HCT116 (cell line): ENCODE results near the gene DMBT1. TPM values are rescaled to one million over a fixed set of nuclear protein-coding genes. Genes with fewer than 3 reads are reported as not detected.

ENCODE experiments used
- ATAC-seq: fragments of 200-7000 bp; cut with Tn5 transposase; 2 replicates; pipeline ENCODE4 v1.9.1; 2020; ENCODE audit warnings: mild to moderate bottlenecking, moderate library complexity
- BruUV-seq: library from RNA; stranded (reverse); fragments of 400-500 nt; replicated peaks from 2 replicates; lab custom pipeline; 2021; lab: Mats Ljungman, UMichigan
- CTCF ChIA-PET: fragments of 300-600 bp; sonication (Branson Sonifier 250); formaldehyde crosslinking; loops from one replicate; lab custom pipeline; 2021; ENCODE audit warnings: antibody characterized with exemption; lab: Charles Lee
- POLR2A ChIA-PET: fragments of 300-600, 350-600 bp; sonication (Branson Sonifier 250); formaldehyde crosslinking; loops from one replicate; lab custom pipeline; 2021; ENCODE audit warnings: antibody characterized with exemption; lab: Charles Lee
- RAD21 ChIA-PET, 2 experiments: fragments of 300-600 bp; sonication (Branson Sonifier 250); formaldehyde crosslinking; loops; one replicate each; lab custom pipeline; 2023; ENCODE audit warnings: low total read pairs in 2 of 2; ENCODE audit not compliant: uncharacterized antibody in 2 of 2, unreplicated experiment in 2 of 2, low non-redundant PET in 1 of 2; lab: Charles Lee
- DNase-seq: peaks from one replicate; pipeline ENCODE4 v3.0.0-alpha.2; 2010; ENCODE audit warnings: low read depth, low spot score
- H2AFZ ChIP-seq: fragments of 200-600 bp; shearing (Covaris generic), sonication (generic); 2 replicates; pipeline ENCODE4 v1.6.1; 2017; ENCODE audit warnings: low read depth, mixed run types, mixed read lengths, antibody characterized with exemption, low read length; ENCODE audit not compliant: poor library complexity, severe bottlenecking
- H3K27ac ChIP-seq: 2 replicates; pipeline ENCODE4 v1.5.1; 2012; ENCODE audit warnings: low read depth, low read length
- H3K27me3 ChIP-seq: fragments of 200-600 bp; sonication (generic); 2 replicates; pipeline ENCODE4 v1.6.1; 2016; ENCODE audit warnings: mixed run types, low read length, mixed read lengths; ENCODE audit not compliant: insufficient read depth
- H3K36me3 ChIP-seq, 2 experiments: fragments of 200-500 bp in 1 of 2; fragments of 200-600 bp in 1 of 2; sonication (Bioruptor generic) in 1 of 2; sonication (generic) in 1 of 2; 2 replicates each; pipeline versions ENCODE4 v1.5.1 to v1.6.1; 2014 to 2016; ENCODE audit warnings: low read length in 2 of 2, inconsistent platforms in 1 of 2, mixed read lengths in 1 of 2, mixed run types in 1 of 2; ENCODE audit not compliant: insufficient read depth in 2 of 2, control insufficient read depth in 1 of 2
- H3K4me1 ChIP-seq, 2 experiments: fragments of 200-600 bp in 1 of 2; sonication (generic) in 1 of 2; 2 replicates each; pipeline versions ENCODE4 v1.5.1 to v1.6.1; 2012 to 2017; ENCODE audit warnings: low read length in 2 of 2, inconsistent platforms in 1 of 2, mild to moderate bottlenecking in 1 of 2, mixed read lengths in 1 of 2, mixed run types in 1 of 2, moderate library complexity in 1 of 2; ENCODE audit not compliant: insufficient read depth in 2 of 2, control insufficient read depth in 1 of 2
- H3K4me2 ChIP-seq: fragments of 200-600 bp; sonication (generic); 2 replicates; pipeline ENCODE4 v1.6.1; 2017; ENCODE audit warnings: mixed run types, low read length, mixed read lengths
- H3K4me3 ChIP-seq, 2 experiments: fragments of 200-600 bp in 1 of 2; sonication (generic) in 1 of 2; replicated peaks in 1 of 2; 2 replicates each; pipeline ENCODE4 v1.5.1; 2011 to 2016; ENCODE audit warnings: low read length in 2 of 2, control low read depth in 1 of 2, low read depth in 1 of 2, mild to moderate bottlenecking in 1 of 2, mixed read lengths in 1 of 2, mixed run types in 1 of 2
- H3K79me2 ChIP-seq: fragments of 200-600 bp; sonication (generic); 2 replicates; pipeline ENCODE4 v1.6.1; 2017; ENCODE audit warnings: mild to moderate bottlenecking, mixed run types, low read length, moderate library complexity, mixed read lengths; ENCODE audit not compliant: insufficient read depth
- H3K9ac ChIP-seq: fragments of 200-600 bp; sonication (generic); 2 replicates; pipeline ENCODE4 v1.6.1; 2016; ENCODE audit warnings: low read length, mixed read lengths
- H3K9me2 ChIP-seq: fragments of 200-600 bp; sonication (generic), shearing (Covaris generic); 2 replicates; pipeline ENCODE4 v1.6.1; 2017; ENCODE audit warnings: mixed run types, mild to moderate bottlenecking, moderate library complexity; ENCODE audit not compliant: insufficient read depth
- H3K9me3 ChIP-seq, 2 experiments: fragments of 200-500 bp in 1 of 2; fragments of 200-600 bp in 1 of 2; sonication (Bioruptor generic) in 1 of 2; sonication (generic) in 1 of 2; 2 replicates each; pipeline ENCODE4 v1.6.1; 2014 to 2017; ENCODE audit warnings: low read length in 2 of 2, mixed read lengths in 2 of 2, inconsistent platforms in 1 of 2, low read depth in 1 of 2, mild to moderate bottlenecking in 1 of 2, mixed run types in 1 of 2, moderate library complexity in 1 of 2; ENCODE audit not compliant: control insufficient read depth in 1 of 2, insufficient read depth in 1 of 2
- H4K20me1 ChIP-seq: fragments of 200-600 bp; sonication (generic), shearing (Covaris generic); 2 replicates; pipeline ENCODE4 v1.6.1; 2017; ENCODE audit warnings: mixed run types, mild to moderate bottlenecking, moderate library complexity; ENCODE audit not compliant: insufficient read depth
- ELF1 ChIP-seq: IDR thresholded peaks from 2 replicates; pipeline ENCODE4 v1.6.1; 2012; ENCODE audit warnings: low read depth, borderline replicate concordance
- EZH2 ChIP-seq: fragments of 200-600 bp; sonication (generic); IDR thresholded peaks from 2 replicates; pipeline ENCODE4 v1.6.1; 2017; ENCODE audit warnings: antibody characterized with exemption, mixed run types
- FOSL1 ChIP-seq: IDR thresholded peaks from 2 replicates; pipeline ENCODE4 v1.6.1; 2012; ENCODE audit warnings: low read depth
- POLR2A ChIP-seq: IDR thresholded peaks from 2 replicates; pipeline ENCODE4 v1.7.0; 2011; ENCODE audit warnings: borderline replicate concordance; ENCODE audit not compliant: insufficient read depth, insufficient read length; ENCODE audit errors: extremely low read depth
- POLR2AphosphoS5 ChIP-seq: IDR thresholded peaks from 2 replicates; pipeline ENCODE4 v1.6.1; 2011; ENCODE audit warnings: mild to moderate bottlenecking, low read depth, low read length, moderate library complexity
- SIN3A ChIP-seq: IDR thresholded peaks from 2 replicates; pipeline ENCODE4 v1.6.1; 2012; ENCODE audit warnings: low read depth
- SP1 ChIP-seq: IDR thresholded peaks from 2 replicates; pipeline ENCODE4 v1.6.1; 2012; ENCODE audit warnings: low read depth
- SRF ChIP-seq: IDR thresholded peaks from 2 replicates; pipeline ENCODE4 v1.6.1; 2012; ENCODE audit warnings: low read depth
- TCF7L2 ChIP-seq: IDR thresholded peaks from 2 replicates; pipeline ENCODE4 v1.7.0; 2011; ENCODE audit warnings: borderline replicate concordance, inconsistent platforms; ENCODE audit not compliant: insufficient read depth, insufficient read length; ENCODE audit errors: extremely low read depth
- ZFX ChIP-seq: fragments of 450-650 bp; IDR thresholded peaks from 2 replicates; pipeline ENCODE4 v1.6.1; 2017
- ZNF274 ChIP-seq: fragments of 200-500 bp; sonication (Bioruptor generic); IDR thresholded peaks from 2 replicates; pipeline ENCODE4 v1.6.1; 2014; ENCODE audit warnings: mild to moderate bottlenecking, low read depth, low read length, inconsistent platforms
- intact Hi-C: fragments of 100-400 bp; cut with micrococcal nuclease; formaldehyde crosslinking; loops from 2 replicates; pipeline ENCODE4 v1.10.0; 2022
- total RNA-seq: library from RNA; stranded (reverse); gene quantifications from one replicate; pipeline ENCODE4 v1.2.1, GENCODE V29; 2021; ENCODE audit not compliant: unreplicated experiment
- TF ChIP-seq, protein P1 (sequence below), 3 experiments: fragments of 200-600 bp in 1 of 3; sonication (generic) in 1 of 3; IDR thresholded peaks in 2 of 3; conservative IDR thresholded peaks in 1 of 3; 2 replicates each; pipeline ENCODE4 v1.5.1; 2012 to 2017; ENCODE audit warnings: low read depth in 2 of 3, low read length in 2 of 3, antibody characterized with exemption in 1 of 3, borderline replicate concordance in 1 of 3, control low read depth in 1 of 3, mild to moderate bottlenecking in 1 of 3, mixed read lengths in 1 of 3, mixed run types in 1 of 3, moderate library complexity in 1 of 3; ENCODE audit not compliant: insufficient read depth in 1 of 3
- TF ChIP-seq, protein P2 (sequence below): IDR thresholded peaks from 2 replicates; pipeline ENCODE4 v1.6.1; 2012

Gene DMBT1
- total RNA-seq, 1 experiment from 2014 or later: 0.17 TPM

DNA sequence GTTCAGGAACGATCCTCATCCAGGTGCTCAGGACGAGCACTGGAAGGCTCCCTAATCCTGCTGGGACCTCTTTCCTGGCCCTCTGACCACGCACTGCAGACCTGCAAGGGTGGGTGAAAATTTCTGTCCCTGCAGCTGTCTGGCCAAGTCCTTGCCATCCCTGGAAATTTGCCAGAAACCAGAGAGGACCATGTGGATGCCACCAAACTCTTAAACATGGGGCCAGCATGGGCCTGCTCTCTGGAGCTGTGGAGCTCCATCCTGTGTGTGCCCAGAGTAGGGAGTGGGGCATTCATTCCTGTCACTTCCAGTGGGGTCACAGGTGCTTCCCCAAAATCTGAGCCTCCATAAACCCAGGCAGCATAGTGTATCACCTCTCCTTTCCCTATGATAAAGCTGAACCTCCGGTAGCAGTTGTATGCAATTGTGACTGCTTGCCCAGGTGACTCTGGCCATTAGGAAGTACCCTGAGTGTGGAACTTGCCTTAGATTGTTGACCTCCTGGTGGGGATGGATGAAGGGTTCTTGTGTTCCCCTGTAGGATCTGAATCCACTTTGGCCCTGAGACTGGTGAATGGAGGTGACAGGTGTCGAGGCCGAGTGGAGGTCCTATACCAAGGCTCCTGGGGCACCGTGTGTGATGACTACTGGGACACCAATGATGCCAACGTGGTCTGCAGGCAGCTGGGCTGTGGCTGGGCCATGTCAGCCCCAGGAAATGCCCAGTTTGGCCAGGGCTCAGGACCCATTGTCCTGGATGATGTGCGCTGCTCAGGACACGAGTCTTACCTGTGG lies 57.1 kb downstream of the DMBT1 start:
- ChIA-PET CTCF (no interaction called here), RAD21 (no interaction called here), POLR2A (no interaction called here)
- no TSS peak for BruUV-seq
- no peak overlapping the region for H3K27ac ChIP-seq
- no peaks in the 10 kb centered on the region for H3K4me1 ChIP-seq
- DNase-seq: no peak
- no peak overlapping the region for H3K4me2 ChIP-seq
- H3K9ac ChIP-seq: no peak overlapping the region
- no peaks in the 10 kb centered on the region for H4K20me1 ChIP-seq
- H3K4me3 ChIP-seq: no peak overlapping the region
- no peaks in the 10 kb centered on the region for H3K9me2 ChIP-seq
- H3K79me2 ChIP-seq: no peaks in the 10 kb centered on the region
- ATAC-seq: no peak
- no peak overlapping the region for H2AFZ ChIP-seq
- no peaks in the 10 kb centered on the region for H3K36me3 ChIP-seq
- intact Hi-C loops: no loop called here
- no peak for TF ChIP-seq FOSL1
- no peak for TF ChIP-seq POLR2A
- TF ChIP-seq, protein P1, sequence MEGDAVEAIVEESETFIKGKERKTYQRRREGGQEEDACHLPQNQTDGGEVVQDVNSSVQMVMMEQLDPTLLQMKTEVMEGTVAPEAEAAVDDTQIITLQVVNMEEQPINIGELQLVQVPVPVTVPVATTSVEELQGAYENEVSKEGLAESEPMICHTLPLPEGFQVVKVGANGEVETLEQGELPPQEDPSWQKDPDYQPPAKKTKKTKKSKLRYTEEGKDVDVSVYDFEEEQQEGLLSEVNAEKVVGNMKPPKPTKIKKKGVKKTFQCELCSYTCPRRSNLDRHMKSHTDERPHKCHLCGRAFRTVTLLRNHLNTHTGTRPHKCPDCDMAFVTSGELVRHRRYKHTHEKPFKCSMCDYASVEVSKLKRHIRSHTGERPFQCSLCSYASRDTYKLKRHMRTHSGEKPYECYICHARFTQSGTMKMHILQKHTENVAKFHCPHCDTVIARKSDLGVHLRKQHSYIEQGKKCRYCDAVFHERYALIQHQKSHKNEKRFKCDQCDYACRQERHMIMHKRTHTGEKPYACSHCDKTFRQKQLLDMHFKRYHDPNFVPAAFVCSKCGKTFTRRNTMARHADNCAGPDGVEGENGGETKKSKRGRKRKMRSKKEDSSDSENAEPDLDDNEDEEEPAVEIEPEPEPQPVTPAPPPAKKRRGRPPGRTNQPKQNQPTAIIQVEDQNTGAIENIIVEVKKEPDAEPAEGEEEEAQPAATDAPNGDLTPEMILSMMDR (IDR thresholded peaks at IDR 0.05 in 2 of 3, conservative IDR thresholded peaks at IDR 0.05 in 1 of 3; ENCODE audit: borderline replicate concordance in 1 of 3, insufficient read depth in 1 of 3, low read depth in 2 of 3, low read length in 2 of 3): no peak
- no peak for TF ChIP-seq SIN3A
- TF ChIP-seq ELF1: no peak
- no peak for TF ChIP-seq EZH2
- no peak for TF ChIP-seq ZFX
- TF ChIP-seq POLR2AphosphoS5: no peak
- no peak for TF ChIP-seq SRF
- TF ChIP-seq ZNF274: no peak
- TF ChIP-seq TCF7L2: no peak
- TF ChIP-seq SP1: no peak
- TF ChIP-seq, protein P2, sequence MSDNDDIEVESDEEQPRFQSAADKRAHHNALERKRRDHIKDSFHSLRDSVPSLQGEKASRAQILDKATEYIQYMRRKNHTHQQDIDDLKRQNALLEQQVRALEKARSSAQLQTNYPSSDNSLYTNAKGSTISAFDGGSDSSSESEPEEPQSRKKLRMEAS: no peak
- peaks cover 19% of the 10 kb centered on the region; the same call in 1 of the 2 replicates for H3K27me3 ChIP-seq
- no peaks in the 10 kb centered on the region for H3K9me3 ChIP-seq
